ENCODE results near the gene TNNC1.

DNA sequence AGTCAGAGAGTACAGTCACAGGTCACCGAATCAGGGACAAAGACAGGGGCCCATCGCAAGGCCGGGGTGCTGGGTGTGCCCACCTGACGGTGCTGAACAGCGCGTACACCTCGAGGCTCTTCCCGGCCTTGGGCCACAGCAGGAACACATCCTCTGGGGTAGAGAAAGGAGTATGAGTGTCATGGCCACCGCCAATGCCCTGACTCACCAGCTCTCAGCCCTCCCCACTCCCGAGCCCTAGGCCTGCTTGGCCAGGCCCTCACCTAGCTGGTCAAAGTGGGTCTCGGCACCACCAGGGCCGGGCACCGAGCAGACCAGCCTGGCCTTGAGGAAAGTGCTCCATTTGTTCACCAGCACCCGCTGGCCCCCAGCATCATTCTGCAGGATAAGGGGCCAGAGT lies 13.2 kb downstream of the TNNC1 start:
- TF ChIP-seq POLR2A (IDR thresholded peaks at IDR 0.05), result no peak
- TF ChIP-seq CTCF (IDR thresholded peaks at IDR 0.05), result no peak
- no peak for TF ChIP-seq POLR2AphosphoS5 (IDR thresholded peaks at IDR 0.05)

Data from breast epithelium (tissue), 3 donors.